GM23248 (cell line): ENCODE results near the gene MYL12B. TPM values are rescaled to one million over a fixed set of nuclear protein-coding genes. Genes with fewer than 3 reads are reported as not detected.
"Not testable (repeated sequence)": the region's sequence is repeated elsewhere in the genome, so short reads cannot be mapped to it uniquely, and the experiment has no call there.

Experiments used
- DNase-seq: peaks from one replicate; pipeline ENCODE4 v3.0.0-alpha.2; 2015
- H2AFZ ChIP-seq: fragments of 200-600 bp; sonication (generic); 2 replicates; pipeline ENCODE4 v1.6.1; 2016; ENCODE audit warnings: antibody characterized with exemption
- H3F3A ChIP-seq: fragments of 200-600 bp; sonication (generic); 2 replicates; pipeline ENCODE4 v1.6.1; 2016; ENCODE audit warnings: mild to moderate bottlenecking, antibody characterized with exemption, mixed run types; ENCODE audit not compliant: insufficient read depth
- H3K27ac ChIP-seq: fragments of 200-600 bp; sonication (generic); 2 replicates; pipeline ENCODE4 v1.5.1; 2016; ENCODE audit warnings: mild to moderate bottlenecking
- H3K27me3 ChIP-seq: fragments of 200-600 bp; sonication (generic); replicated peaks from 2 replicates; pipeline ENCODE4 v1.6.1; 2016; ENCODE audit warnings: mild to moderate bottlenecking; ENCODE audit not compliant: insufficient read depth
- H3K36me3 ChIP-seq: fragments of 200-600 bp; sonication (generic); 2 replicates; pipeline ENCODE4 v1.6.1; 2016; ENCODE audit warnings: low read depth, mild to moderate bottlenecking
- H3K4me1 ChIP-seq: fragments of 200-600 bp; sonication (generic); 2 replicates; pipeline ENCODE4 v1.6.1; 2016; ENCODE audit warnings: mild to moderate bottlenecking; ENCODE audit not compliant: insufficient read depth
- H3K4me2 ChIP-seq: fragments of 200-600 bp; sonication (generic); one replicate; pipeline ENCODE4 v1.6.1; 2016; ENCODE audit warnings: mild to moderate bottlenecking; ENCODE audit not compliant: unreplicated experiment
- H3K4me3 ChIP-seq: fragments of 200-600 bp; sonication (generic); 2 replicates; pipeline ENCODE4 v1.5.1; 2016; ENCODE audit warnings: mild to moderate bottlenecking
- H3K79me2 ChIP-seq: fragments of 200-600 bp; sonication (generic); 2 replicates; pipeline ENCODE4 v1.6.1; 2016; ENCODE audit warnings: mild to moderate bottlenecking; ENCODE audit not compliant: insufficient read depth
- H3K9ac ChIP-seq: fragments of 200-600 bp; sonication (generic); 2 replicates; pipeline ENCODE4 v1.6.1; 2016; ENCODE audit warnings: mild to moderate bottlenecking
- H3K9me2 ChIP-seq: fragments of 200-600 bp; sonication (generic); 2 replicates; pipeline ENCODE4 v1.6.1; 2016; ENCODE audit warnings: mixed run types, mild to moderate bottlenecking, moderate library complexity; ENCODE audit not compliant: insufficient read depth
- H3K9me3 ChIP-seq: fragments of 200-600 bp; sonication (generic); one replicate; pipeline ENCODE4 v1.6.1; 2017; ENCODE audit warnings: low read depth
- H4K20me1 ChIP-seq: fragments of 200-600 bp; sonication (generic); 2 replicates; pipeline ENCODE4 v1.6.0; 2016; ENCODE audit not compliant: insufficient read depth
- EZH2 ChIP-seq: fragments of 200-600 bp; sonication (generic); IDR thresholded peaks from 2 replicates; pipeline ENCODE4 v1.6.1; 2018; ENCODE audit warnings: antibody characterized with exemption, mild to moderate bottlenecking; ENCODE audit not compliant: insufficient read depth, poor library complexity, severe bottlenecking
- EZH2phosphoT487 ChIP-seq: fragments of 200-600 bp; sonication (generic); IDR thresholded peaks from 2 replicates; pipeline ENCODE4 v1.6.1; 2018; ENCODE audit warnings: antibody characterized with exemption, moderate library complexity, mild to moderate bottlenecking, low read depth; ENCODE audit not compliant: insufficient read depth
- WGBS, 2 experiments: methylation state at CpG; one replicate each; pipeline ENCODE4 v1.1.6; 2015 to 2017; ENCODE audit warnings: low lambda C conversion rate in 2 of 2, low coverage in 1 of 2; ENCODE audit errors: missing lambda C conversion rate in 2 of 2; 5-methylcytosine and 5-hydroxymethylcytosine counted together
- in situ Hi-C: fragments of 300-500 bp; cut with MboI; formaldehyde crosslinking; loops from 2 replicates; pipeline ENCODE4 v1.15.0; 2020
- polyA plus RNA-seq: library from polyadenylated mRNA; unstranded; fragments of >200 nt; fragmentation: Nextera tagmentation; extraction: Ambion mirVana; gene quantifications from 2 replicates; pipeline ENCODE4 v1.2.1, GENCODE V29; 2016
- total RNA-seq: library from RNA; depleted of rRNA; stranded (reverse); fragments of >200 nt; shearing (Covaris generic); gene quantifications from 2 replicates; pipeline ENCODE4 v1.2.3, GENCODE V29; 2014

The MYL12B gene
- total and polyA plus RNA-seq, 2 experiments from 2014 or later = 614 to 1,219 TPM

GRCh38 chr18:3313685-3314084 is 51.8 kb downstream of the MYL12B start:
- H3F3A ChIP-seq = no peaks in the 10 kb centered on the region
- H4K20me1 ChIP-seq = no peaks in the 10 kb centered on the region
- H2AFZ ChIP-seq = no peak overlapping the region
- H3K4me2 ChIP-seq = no peak overlapping the region
- in situ Hi-C loops = no loop called here
- WGBS, 2 experiments = 55 to 60% methylated on average over 4 of the region's 4 CpGs
- H3K27me3 ChIP-seq = no peaks in the 10 kb centered on the region
- no peaks in the 10 kb centered on the region for H3K36me3 ChIP-seq
- no peaks in the 10 kb centered on the region for H3K9me2 ChIP-seq
- H3K4me3 ChIP-seq = no peak overlapping the region
- H3K9me3 ChIP-seq = no peaks in the 10 kb centered on the region
- no peak overlapping the region for H3K27ac ChIP-seq
- H3K79me2 ChIP-seq = no peaks in the 10 kb centered on the region
- H3K9ac ChIP-seq = no peak overlapping the region
- DNase-seq = no peak
- no peaks in the 10 kb centered on the region for H3K4me1 ChIP-seq
- TF ChIP-seq EZH2 (no peak), EZH2phosphoT487 (no peak)

GRCh38 chr18:3315344-3315743 is 53.4 kb downstream of the MYL12B start:
- H3F3A ChIP-seq, H3K79me2 ChIP-seq, H3K9ac ChIP-seq, H3K27ac ChIP-seq, H3K4me3 ChIP-seq, H3K27me3 ChIP-seq, H2AFZ ChIP-seq, H3K9me3 ChIP-seq, H3K9me2 ChIP-seq, DNase-seq, in situ Hi-C loops, H4K20me1 ChIP-seq, H3K36me3 ChIP-seq, H3K4me1 ChIP-seq, H3K4me2 ChIP-seq: not testable (repeated sequence)
- 100% methylated on average over 1 of the region's 1 CpG for WGBS, 2 experiments

- H3K79me2 ChIP-seq = no peaks in the 10 kb centered on the region
- no peaks in the 10 kb centered on the region for H3K9me3 ChIP-seq
- H4K20me1 ChIP-seq = no peaks in the 10 kb centered on the region
- no peaks in the 10 kb centered on the region for H3K36me3 ChIP-seq
- no peak overlapping the region for H3K4me3 ChIP-seq
- peak overlapping the region; percentile 59 for H2AFZ ChIP-seq
- WGBS, 2 experiments = 64 to 76% methylated on average over 5 of the region's 5 CpGs
- no peak overlapping the region for H3K4me2 ChIP-seq
- no peak overlapping the region for H3K27ac ChIP-seq
- no peak for TF ChIP-seq EZH2
- no peak for TF ChIP-seq EZH2phosphoT487
- DNase-seq = no peak
- peaks cover 20% of the 10 kb centered on the region for H3K4me1 ChIP-seq
- peaks cover 10% of the 10 kb centered on the region; the same call in 1 of the 2 replicates for H3F3A ChIP-seq
- no peak overlapping the region for H3K9ac ChIP-seq
- in situ Hi-C loops = no loop called here
- no peaks in the 10 kb centered on the region for H3K27me3 ChIP-seq
- H3K9me2 ChIP-seq = no peaks in the 10 kb centered on the region
Measured at GRCh38 chr18:3319399-3319798, 57.5 kb downstream of the MYL12B start.

DNA sequence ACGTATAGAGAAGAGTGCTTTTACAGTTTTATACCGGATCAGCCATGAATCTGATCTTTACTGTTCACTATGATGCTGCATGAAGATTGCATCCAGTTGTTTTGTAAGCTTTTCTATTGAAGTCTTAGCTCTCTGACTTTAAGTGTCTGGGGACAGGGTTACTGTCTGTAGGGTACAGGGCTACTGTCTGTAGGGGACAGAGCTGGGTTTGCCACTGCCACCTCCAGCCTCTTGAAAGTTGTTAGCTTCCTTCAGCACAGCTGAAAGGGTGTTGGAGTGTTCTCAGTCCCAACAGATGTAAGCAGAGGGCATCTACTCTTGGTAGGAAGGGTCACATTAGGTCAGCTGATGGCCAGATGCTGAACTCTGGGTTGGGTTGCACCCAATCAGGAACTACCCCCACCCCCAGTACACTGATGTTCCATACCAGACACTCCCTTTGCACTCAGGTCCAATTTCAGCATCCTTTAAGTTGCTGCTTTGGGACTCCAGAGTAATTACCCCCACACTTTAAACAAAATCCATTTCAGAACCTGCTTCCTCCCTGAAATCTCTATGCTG is 58.0 kb downstream of the MYL12B start:
- H3K4me3 ChIP-seq = no peak overlapping the region
- in situ Hi-C loops = no loop called here
- no peak for DNase-seq
- H3K9ac ChIP-seq = no peak overlapping the region
- no peaks in the 10 kb centered on the region for H3K27me3 ChIP-seq
- H3K4me1 ChIP-seq = peaks cover 20% of the 10 kb centered on the region
- no peaks in the 10 kb centered on the region for H3K9me3 ChIP-seq
- H3K79me2 ChIP-seq = no peaks in the 10 kb centered on the region
- TF ChIP-seq EZH2 = no peak
- TF ChIP-seq EZH2phosphoT487 = no peak
- no peaks in the 10 kb centered on the region for H4K20me1 ChIP-seq
- WGBS, 2 experiments = 90 to 93% methylated on average over 2 of the region's 2 CpGs
- no peak overlapping the region for H3K27ac ChIP-seq
- H3K36me3 ChIP-seq = no peaks in the 10 kb centered on the region
- H2AFZ ChIP-seq = no peak overlapping the region
- H3F3A ChIP-seq = peaks cover 10% of the 10 kb centered on the region; the same call in 1 of the 2 replicates
- H3K9me2 ChIP-seq = no peaks in the 10 kb centered on the region
- H3K4me2 ChIP-seq = no peak overlapping the region
